Measurements from ENCODE around the gene ELAVL4. TPM values are rescaled to one million over a fixed set of nuclear protein-coding genes. Genes with fewer than 3 reads are reported as not detected.

The ELAVL4 gene
- total and polyA plus RNA-seq, 9 donors: not detected

DNA sequence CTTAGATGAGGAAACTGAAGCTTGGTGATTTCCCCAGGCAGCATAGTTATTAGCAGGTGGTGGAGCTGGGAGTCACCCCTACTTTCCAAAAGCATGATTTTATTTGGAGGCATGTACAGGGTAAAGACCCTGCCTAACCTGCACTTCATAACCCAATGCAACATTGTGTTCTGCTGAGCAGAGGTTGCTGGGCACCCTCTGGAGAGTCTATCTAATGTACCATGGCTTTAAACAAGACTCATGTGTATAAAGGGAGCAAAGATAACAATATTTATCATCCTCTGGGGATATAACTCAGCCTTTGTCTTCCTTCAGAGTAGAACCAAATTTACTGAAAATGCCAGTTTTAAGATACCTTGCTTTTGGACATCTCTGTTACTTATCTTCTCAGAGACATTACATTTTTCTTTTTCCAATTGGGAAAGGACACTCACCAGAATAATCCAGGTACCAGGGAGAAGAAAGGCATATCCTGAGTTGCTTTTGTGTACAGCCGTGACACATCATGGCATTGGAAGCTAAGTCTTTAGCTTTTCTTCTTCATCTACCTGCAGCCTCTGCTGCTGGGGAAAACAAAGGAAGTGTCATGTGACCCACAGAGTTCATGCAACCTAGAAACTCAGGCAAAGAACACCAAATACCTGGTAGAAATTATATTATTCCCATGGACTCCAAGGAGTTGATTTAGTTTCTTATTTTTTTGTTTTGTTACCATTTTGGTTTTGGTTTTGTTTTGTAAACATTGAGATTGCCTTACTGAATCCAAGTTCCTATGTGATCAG lies 39.6 kb downstream of the ELAVL4 start:
- intact Hi-C loops (cut with DNase I): loop anchor here in 1 of 4 donors (5.0 kb wide), 1 partner anchor 984 kb away; no protein-coding TSS in a partner anchor

DNA sequence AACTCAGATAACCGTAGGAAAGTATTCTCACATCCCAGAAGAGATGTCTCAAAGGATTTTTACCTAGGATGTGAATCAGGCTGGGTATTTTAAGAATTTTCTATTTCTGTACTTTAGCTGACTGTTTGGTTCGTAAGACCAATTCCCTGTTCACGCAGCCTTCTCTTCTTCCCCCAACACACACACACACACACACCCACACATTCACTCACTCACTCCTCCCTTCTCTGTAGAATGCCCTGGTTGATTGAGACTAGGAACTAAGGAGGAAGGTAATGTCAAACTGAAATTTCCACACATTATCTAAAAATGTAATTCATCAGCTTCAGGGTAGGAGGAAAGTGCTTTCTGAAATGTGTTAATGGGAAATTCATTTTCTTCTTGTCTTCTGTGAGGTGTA lies 43.5 kb downstream of the ELAVL4 start:
- Histone ChIP-seq H3K36me3 (no peaks in the 10 kb centered on the region), H3K9me3 (no peaks in the 10 kb centered on the region), H3K27ac (no peak overlapping the region), H3K4me1 (ENCODE audit: insufficient read depth) (no peaks in the 10 kb centered on the region), H3K27me3 (no peaks in the 10 kb centered on the region), H3K4me3 (no peak overlapping the region)
- WGBS, 3 donors: 22 to 42% (median 30%) methylated on average over 3 of the region's 3 CpGs
- TF ChIP-seq, protein P1, sequence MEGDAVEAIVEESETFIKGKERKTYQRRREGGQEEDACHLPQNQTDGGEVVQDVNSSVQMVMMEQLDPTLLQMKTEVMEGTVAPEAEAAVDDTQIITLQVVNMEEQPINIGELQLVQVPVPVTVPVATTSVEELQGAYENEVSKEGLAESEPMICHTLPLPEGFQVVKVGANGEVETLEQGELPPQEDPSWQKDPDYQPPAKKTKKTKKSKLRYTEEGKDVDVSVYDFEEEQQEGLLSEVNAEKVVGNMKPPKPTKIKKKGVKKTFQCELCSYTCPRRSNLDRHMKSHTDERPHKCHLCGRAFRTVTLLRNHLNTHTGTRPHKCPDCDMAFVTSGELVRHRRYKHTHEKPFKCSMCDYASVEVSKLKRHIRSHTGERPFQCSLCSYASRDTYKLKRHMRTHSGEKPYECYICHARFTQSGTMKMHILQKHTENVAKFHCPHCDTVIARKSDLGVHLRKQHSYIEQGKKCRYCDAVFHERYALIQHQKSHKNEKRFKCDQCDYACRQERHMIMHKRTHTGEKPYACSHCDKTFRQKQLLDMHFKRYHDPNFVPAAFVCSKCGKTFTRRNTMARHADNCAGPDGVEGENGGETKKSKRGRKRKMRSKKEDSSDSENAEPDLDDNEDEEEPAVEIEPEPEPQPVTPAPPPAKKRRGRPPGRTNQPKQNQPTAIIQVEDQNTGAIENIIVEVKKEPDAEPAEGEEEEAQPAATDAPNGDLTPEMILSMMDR (IDR thresholded peaks at IDR 0.05): no peak
- TF ChIP-seq POLR2A (IDR thresholded peaks at IDR 0.05) (no peak), EP300 (IDR thresholded peaks at IDR 0.05) (no peak)
- DNase-seq: no peak
- intact Hi-C loops (cut with DNase I): no loop called here

More for the DNA sequence above, 39.6 kb downstream of the ELAVL4 start:
- TF ChIP-seq, protein P1 (IDR thresholded peaks at IDR 0.05): no peak
- TF ChIP-seq EP300 (IDR thresholded peaks at IDR 0.05) (no peak), POLR2A (IDR thresholded peaks at IDR 0.05) (no peak)
- H3K9me3 ChIP-seq: no peaks in the 10 kb centered on the region
- 73 to 83% (median 77%) methylated on average over 1 of the region's 1 CpG for WGBS, 3 donors
- H3K27me3 ChIP-seq: no peaks in the 10 kb centered on the region
- no peaks in the 10 kb centered on the region for H3K36me3 ChIP-seq
- no peak overlapping the region for H3K4me3 ChIP-seq
- no peak for DNase-seq
- H3K27ac ChIP-seq: no peak overlapping the region
- H3K4me1 ChIP-seq (ENCODE audit: insufficient read depth): no peaks in the 10 kb centered on the region

DNA sequence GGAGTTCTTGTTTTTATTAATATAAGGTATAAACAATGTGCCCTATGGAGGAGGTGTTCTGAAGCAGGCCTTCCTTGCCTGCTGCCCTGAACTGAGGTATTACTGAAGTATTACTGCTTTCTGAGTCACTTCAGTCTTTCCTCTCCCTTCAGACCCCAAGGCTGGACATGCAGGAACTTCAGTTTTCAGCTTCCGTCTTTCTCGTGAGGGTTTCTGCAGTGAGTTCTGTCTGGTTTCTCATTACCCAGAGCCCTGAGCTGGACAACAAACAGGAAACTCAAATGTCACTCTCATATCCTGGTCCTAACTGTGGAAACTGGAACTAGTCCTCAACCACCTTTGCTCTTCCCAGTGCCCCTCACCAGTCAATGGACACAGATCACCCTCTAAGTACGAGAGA lies 46.8 kb downstream of the ELAVL4 start:
- Histone ChIP-seq H3K4me1 (ENCODE audit: insufficient read depth) (no peaks in the 10 kb centered on the region), H3K36me3 (no peaks in the 10 kb centered on the region), H3K4me3 (no peak overlapping the region), H3K27ac (no peak overlapping the region), H3K9me3 (no peaks in the 10 kb centered on the region), H3K27me3 (no peaks in the 10 kb centered on the region)
- WGBS, 3 donors: 76 to 80% (median 77%) methylated on average over 3 of the region's 3 CpGs
- intact Hi-C loops (cut with DNase I): no loop called here
- no peak for TF ChIP-seq POLR2A (IDR thresholded peaks at IDR 0.05)
- no peak for DNase-seq

DNA sequence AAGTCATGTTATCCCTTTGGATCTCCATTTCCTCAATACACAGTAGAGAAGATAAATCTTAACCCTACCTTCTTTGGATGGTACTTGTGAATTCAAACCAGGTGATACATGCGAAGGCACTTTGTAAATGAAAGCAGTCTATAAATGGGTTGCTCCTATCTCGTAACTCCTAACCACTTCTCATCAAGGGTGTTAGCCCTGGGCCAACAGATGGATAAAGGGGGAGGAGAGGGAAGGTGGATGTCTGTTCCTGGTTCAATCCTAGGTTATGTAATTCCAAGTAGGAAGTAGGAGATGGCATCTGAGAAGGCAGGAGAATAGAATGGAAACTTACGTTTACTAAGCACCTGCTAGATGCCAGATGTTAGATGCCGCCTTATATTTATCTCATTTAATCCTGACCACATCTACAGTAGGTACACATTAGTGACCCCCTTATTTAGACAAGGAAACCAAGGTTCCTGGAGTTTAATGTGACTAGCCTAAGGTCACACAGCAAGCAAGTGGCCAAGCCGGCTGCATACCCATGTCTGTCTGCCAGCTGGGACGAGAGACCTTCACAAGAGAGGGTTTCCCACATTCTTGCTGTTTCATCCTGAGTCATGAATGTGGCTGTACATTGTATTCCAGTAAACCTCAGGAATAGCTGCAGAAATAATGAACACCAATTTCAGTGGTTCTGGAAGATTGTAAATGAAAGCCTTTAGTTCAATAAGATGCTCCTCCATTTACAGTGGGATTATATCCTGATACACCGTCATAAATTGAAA lies 47.7 kb downstream of the ELAVL4 start:
- H3K27ac ChIP-seq: no peak overlapping the region
- no peaks in the 10 kb centered on the region for H3K27me3 ChIP-seq
- WGBS, 3 donors: 81 to 88% (median 85%) methylated on average over 7 of the region's 7 CpGs
- no peaks in the 10 kb centered on the region for H3K4me1 ChIP-seq (ENCODE audit: insufficient read depth)
- no peak for DNase-seq
- no peaks in the 10 kb centered on the region for H3K36me3 ChIP-seq
- no peaks in the 10 kb centered on the region for H3K9me3 ChIP-seq
- TF ChIP-seq POLR2A (IDR thresholded peaks at IDR 0.05) (no peak), EP300 (IDR thresholded peaks at IDR 0.05) (no peak)
- TF ChIP-seq, protein P1 (IDR thresholded peaks at IDR 0.05): no peak
- H3K4me3 ChIP-seq: no peak overlapping the region
- intact Hi-C loops (cut with DNase I): no loop called here

Measured in ovary (tissue), 9 donors.